GM23338 (cell line): ENCODE data around the gene SNRNP27. TPM values are rescaled to one million over a fixed set of nuclear protein-coding genes. Genes with fewer than 3 reads are reported as not detected.

Source experiments
- ATAC-seq: fragments of 200-7000 bp; cut with Tn5 transposase; 3 replicates; pipeline ENCODE4 v1.9.1; 2020
- DNase-seq: peaks from one replicate; pipeline ENCODE4 v3.0.0-alpha.2; 2015; ENCODE audit warnings: low spot score
- H2AFZ ChIP-seq: fragments of 200-600 bp; sonication (generic); 2 replicates; pipeline ENCODE4 v1.8.0; 2016; ENCODE audit warnings: antibody characterized with exemption, mild to moderate bottlenecking, moderate library complexity
- H3F3A ChIP-seq: fragments of 200-600 bp; sonication (generic); replicated peaks from 2 replicates; pipeline ENCODE4 v1.8.0; 2017; ENCODE audit warnings: antibody characterized with exemption, mixed run types, low read depth
- H3K27ac ChIP-seq: fragments of 200-600 bp; sonication (generic); 2 replicates; pipeline ENCODE4 v1.6.1; 2016; ENCODE audit warnings: low read depth
- H3K27me3 ChIP-seq: fragments of 200-600 bp; sonication (generic); 2 replicates; pipeline ENCODE4 v1.8.0; 2016; ENCODE audit warnings: mild to moderate bottlenecking, mixed run types, moderate library complexity; ENCODE audit not compliant: insufficient read depth
- H3K36me3 ChIP-seq: fragments of 200-600 bp; sonication (generic); 2 replicates; pipeline ENCODE4 v1.8.0; 2016; ENCODE audit warnings: mild to moderate bottlenecking; ENCODE audit not compliant: insufficient read depth
- H3K4me1 ChIP-seq: fragments of 200-600 bp; sonication (generic); 2 replicates; pipeline ENCODE4 v1.8.0; 2016; ENCODE audit warnings: mild to moderate bottlenecking, moderate library complexity; ENCODE audit not compliant: insufficient read depth
- H3K4me2 ChIP-seq: fragments of 200-600 bp; sonication (generic); 2 replicates; pipeline ENCODE4 v1.7.1; 2017; ENCODE audit warnings: mixed run types
- H3K4me3 ChIP-seq: fragments of 200-600 bp; sonication (generic); 2 replicates; pipeline ENCODE4 v1.6.1; 2016; ENCODE audit warnings: mixed run types
- H3K79me2 ChIP-seq: fragments of 200-600 bp; sonication (generic); replicated peaks from 2 replicates; pipeline ENCODE4 v1.8.0; 2017; ENCODE audit warnings: mild to moderate bottlenecking; ENCODE audit not compliant: insufficient read depth
- H3K9me2 ChIP-seq: fragments of 200-600 bp; sonication (generic); 2 replicates; pipeline ENCODE4 v1.8.0; 2017; ENCODE audit not compliant: insufficient read depth
- H4K20me1 ChIP-seq: fragments of 200-600 bp; sonication (generic); replicated peaks from 2 replicates; pipeline ENCODE4 v1.8.0; 2017; ENCODE audit warnings: mild to moderate bottlenecking; ENCODE audit not compliant: insufficient read depth
- H3K27ac Mint-ChIP-seq: 2 replicates; pipeline ENCODE4 v1.8.0; 2020; ENCODE audit warnings: inconsistent platforms, mild to moderate bottlenecking, moderate library complexity, mixed read lengths
- H3K27me3 Mint-ChIP-seq: 3 replicates; pipeline ENCODE4 v1.8.0; 2022; ENCODE audit warnings: low read depth, mild to moderate bottlenecking, moderate library complexity, mixed read lengths, inconsistent platforms; ENCODE audit not compliant: insufficient read depth, poor library complexity
- H3K36me3 Mint-ChIP-seq: 3 replicates; pipeline ENCODE4 v1.8.0; 2021; ENCODE audit warnings: low read depth, mild to moderate bottlenecking, inconsistent platforms, moderate library complexity, mixed read lengths
- H3K4me1 Mint-ChIP-seq: 3 replicates; pipeline ENCODE4 v1.8.0; 2020; ENCODE audit warnings: mild to moderate bottlenecking, inconsistent platforms, mixed read lengths
- H3K4me3 Mint-ChIP-seq: 3 replicates; pipeline ENCODE4 v1.8.0; 2021; ENCODE audit warnings: moderate library complexity, mild to moderate bottlenecking, inconsistent platforms, mixed read lengths
- H3K9me3 Mint-ChIP-seq: 3 replicates; pipeline ENCODE4 v1.8.0; 2020; ENCODE audit warnings: moderate library complexity, mild to moderate bottlenecking, inconsistent platforms, mixed read lengths
- EZH2 ChIP-seq: fragments of 200-600 bp; sonication (generic); IDR thresholded peaks from one replicate; pipeline ENCODE4 v1.8.0; 2017; ENCODE audit warnings: antibody characterized with exemption, mild to moderate bottlenecking, low read depth; ENCODE audit not compliant: unreplicated experiment
- EZH2phosphoT487 ChIP-seq: fragments of 200-600 bp; sonication (generic); IDR thresholded peaks from one replicate; pipeline ENCODE4 v1.8.1; 2018; ENCODE audit warnings: antibody characterized with exemption; ENCODE audit not compliant: unreplicated experiment
- JUNB ChIP-seq: IDR thresholded peaks from one replicate; pipeline ENCODE4 v1.6.1; 2016; ENCODE audit warnings: antibody characterized with exemption; ENCODE audit not compliant: unreplicated experiment
- POLR2AphosphoS5 ChIP-seq: IDR thresholded peaks from 2 replicates; pipeline ENCODE4 v1.6.1; 2016; ENCODE audit warnings: antibody characterized with exemption, low read depth
- STAT1 ChIP-seq: IDR thresholded peaks from one replicate; pipeline ENCODE4 v1.6.1; 2016; ENCODE audit warnings: antibody characterized with exemption; ENCODE audit not compliant: unreplicated experiment
- ZNF114 ChIP-seq: fragments of 250-450 bp; sonication (Bioruptor Pico); IDR thresholded peaks from 2 replicates; pipeline ENCODE4 v1.5.0; 2020; ENCODE audit warnings: mild to moderate bottlenecking, moderate library complexity
- ZNF331 ChIP-seq: fragments of 250-450 bp; sonication (Bioruptor Pico); IDR thresholded peaks from 2 replicates; pipeline ENCODE4 v1.5.0; 2020; ENCODE audit warnings: low read depth, mild to moderate bottlenecking, moderate library complexity
- polyA plus RNA-seq: library from polyadenylated mRNA; unstranded; fragments of >200 nt; fragmentation: Nextera tagmentation; extraction: Ambion mirVana; gene quantifications from 2 replicates; pipeline ENCODE4 v1.2.1, GENCODE V29; 2016
- total RNA-seq: library from RNA; depleted of rRNA; stranded (reverse); fragments of >200 nt; shearing (Covaris generic); gene quantifications from 2 replicates; pipeline ENCODE4 v1.2.3, GENCODE V29; 2014
- TF ChIP-seq, protein P1 (sequence below): IDR thresholded peaks from 2 replicates; pipeline ENCODE4 v1.6.1; 2016; ENCODE audit warnings: antibody characterized with exemption
- TF ChIP-seq, protein P2 (sequence below), 2 experiments: fragments of 200-600 bp in 1 of 2; sonication (generic) in 1 of 2; conservative IDR thresholded peaks; 2 replicates each; pipeline versions ENCODE4 v1.5.1 to v1.6.1; 2016 to 2017; ENCODE audit warnings: antibody characterized with exemption in 2 of 2, low read depth in 2 of 2, mild to moderate bottlenecking in 2 of 2, moderate library complexity in 1 of 2
- TF ChIP-seq, protein P3 (sequence below): IDR thresholded peaks from one replicate; pipeline ENCODE4 v1.6.1; 2018; ENCODE audit warnings: antibody characterized with exemption; ENCODE audit not compliant: unreplicated experiment

SNRNP27 gene
- total and polyA plus RNA-seq, 2 experiments from 2014 or later, result 54.3 to 133 TPM

DNA sequence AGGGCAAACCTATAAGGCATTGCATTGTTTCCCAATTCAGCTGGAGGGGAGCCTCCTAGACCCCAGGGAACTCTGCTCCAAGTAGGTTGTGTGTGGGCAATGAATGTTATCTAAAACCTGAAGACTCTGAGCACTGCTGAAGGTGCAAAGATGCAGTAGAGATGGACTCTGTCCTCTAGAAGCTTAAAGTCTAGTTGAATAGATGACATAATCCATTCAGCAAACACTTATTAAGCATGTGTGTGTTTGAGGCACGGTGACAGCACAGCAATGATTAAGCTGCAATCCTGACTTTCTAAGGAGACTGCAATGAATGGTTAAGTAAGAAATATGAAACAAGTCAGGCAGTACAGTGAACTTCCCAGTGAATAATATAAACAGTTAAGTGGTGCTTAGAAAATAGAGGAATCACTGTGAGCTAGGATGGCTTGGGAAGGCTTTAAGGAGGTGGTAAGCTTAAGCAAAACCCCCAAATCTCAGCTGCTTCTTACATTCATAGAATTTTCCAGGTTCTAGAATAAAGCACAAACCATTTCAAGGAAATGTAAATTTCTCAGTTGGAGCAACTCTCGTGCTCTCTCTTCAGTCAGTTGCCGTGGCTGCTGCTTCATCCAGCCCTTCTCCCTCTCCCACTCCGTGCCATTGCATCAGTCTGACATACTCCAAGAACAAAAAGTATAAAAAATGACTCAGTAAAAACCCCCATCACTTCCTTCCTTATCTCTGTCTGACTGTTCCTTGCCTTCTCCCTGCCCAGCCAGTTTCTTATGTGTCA lies 40.3 kb downstream of the SNRNP27 start:
- DNase-seq (no peak), ATAC-seq (no peak)
- Histone ChIP-seq H2AFZ (no peak overlapping the region), H3K4me2 (no peak overlapping the region), H3K79me2 (no peaks in the 10 kb centered on the region), H3K9me2 (no peaks in the 10 kb centered on the region), H3K4me3 (no peak overlapping the region), H3K36me3 (no peaks in the 10 kb centered on the region), H4K20me1 (no peaks in the 10 kb centered on the region), H3K27me3 (no peaks in the 10 kb centered on the region), H3F3A (no peaks in the 10 kb centered on the region), H3K27ac (no peak overlapping the region), H3K4me1 (peaks cover 4% of the 10 kb centered on the region; the same call in 1 of the 2 replicates)
- no peak overlapping the region; the same call in 2 of the 3 replicates for H3K4me3 Mint-ChIP-seq
- TF ChIP-seq EZH2phosphoT487 (no peak), ZNF331 (CRISPR knock-in tag) (no peak), ZNF114 (CRISPR knock-in tag) (no peak), STAT1 (no peak), POLR2AphosphoS5 (no peak), EZH2 (no peak), JUNB (no peak)
- TF ChIP-seq, protein P1, sequence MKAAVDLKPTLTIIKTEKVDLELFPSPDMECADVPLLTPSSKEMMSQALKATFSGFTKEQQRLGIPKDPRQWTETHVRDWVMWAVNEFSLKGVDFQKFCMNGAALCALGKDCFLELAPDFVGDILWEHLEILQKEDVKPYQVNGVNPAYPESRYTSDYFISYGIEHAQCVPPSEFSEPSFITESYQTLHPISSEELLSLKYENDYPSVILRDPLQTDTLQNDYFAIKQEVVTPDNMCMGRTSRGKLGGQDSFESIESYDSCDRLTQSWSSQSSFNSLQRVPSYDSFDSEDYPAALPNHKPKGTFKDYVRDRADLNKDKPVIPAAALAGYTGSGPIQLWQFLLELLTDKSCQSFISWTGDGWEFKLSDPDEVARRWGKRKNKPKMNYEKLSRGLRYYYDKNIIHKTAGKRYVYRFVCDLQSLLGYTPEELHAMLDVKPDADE, result no peak
- TF ChIP-seq, protein P2, sequence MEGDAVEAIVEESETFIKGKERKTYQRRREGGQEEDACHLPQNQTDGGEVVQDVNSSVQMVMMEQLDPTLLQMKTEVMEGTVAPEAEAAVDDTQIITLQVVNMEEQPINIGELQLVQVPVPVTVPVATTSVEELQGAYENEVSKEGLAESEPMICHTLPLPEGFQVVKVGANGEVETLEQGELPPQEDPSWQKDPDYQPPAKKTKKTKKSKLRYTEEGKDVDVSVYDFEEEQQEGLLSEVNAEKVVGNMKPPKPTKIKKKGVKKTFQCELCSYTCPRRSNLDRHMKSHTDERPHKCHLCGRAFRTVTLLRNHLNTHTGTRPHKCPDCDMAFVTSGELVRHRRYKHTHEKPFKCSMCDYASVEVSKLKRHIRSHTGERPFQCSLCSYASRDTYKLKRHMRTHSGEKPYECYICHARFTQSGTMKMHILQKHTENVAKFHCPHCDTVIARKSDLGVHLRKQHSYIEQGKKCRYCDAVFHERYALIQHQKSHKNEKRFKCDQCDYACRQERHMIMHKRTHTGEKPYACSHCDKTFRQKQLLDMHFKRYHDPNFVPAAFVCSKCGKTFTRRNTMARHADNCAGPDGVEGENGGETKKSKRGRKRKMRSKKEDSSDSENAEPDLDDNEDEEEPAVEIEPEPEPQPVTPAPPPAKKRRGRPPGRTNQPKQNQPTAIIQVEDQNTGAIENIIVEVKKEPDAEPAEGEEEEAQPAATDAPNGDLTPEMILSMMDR (conservative IDR thresholded peaks at IDR 0.05; ENCODE audit: low read depth in 2 of 2), result no peak
- TF ChIP-seq, protein P3, sequence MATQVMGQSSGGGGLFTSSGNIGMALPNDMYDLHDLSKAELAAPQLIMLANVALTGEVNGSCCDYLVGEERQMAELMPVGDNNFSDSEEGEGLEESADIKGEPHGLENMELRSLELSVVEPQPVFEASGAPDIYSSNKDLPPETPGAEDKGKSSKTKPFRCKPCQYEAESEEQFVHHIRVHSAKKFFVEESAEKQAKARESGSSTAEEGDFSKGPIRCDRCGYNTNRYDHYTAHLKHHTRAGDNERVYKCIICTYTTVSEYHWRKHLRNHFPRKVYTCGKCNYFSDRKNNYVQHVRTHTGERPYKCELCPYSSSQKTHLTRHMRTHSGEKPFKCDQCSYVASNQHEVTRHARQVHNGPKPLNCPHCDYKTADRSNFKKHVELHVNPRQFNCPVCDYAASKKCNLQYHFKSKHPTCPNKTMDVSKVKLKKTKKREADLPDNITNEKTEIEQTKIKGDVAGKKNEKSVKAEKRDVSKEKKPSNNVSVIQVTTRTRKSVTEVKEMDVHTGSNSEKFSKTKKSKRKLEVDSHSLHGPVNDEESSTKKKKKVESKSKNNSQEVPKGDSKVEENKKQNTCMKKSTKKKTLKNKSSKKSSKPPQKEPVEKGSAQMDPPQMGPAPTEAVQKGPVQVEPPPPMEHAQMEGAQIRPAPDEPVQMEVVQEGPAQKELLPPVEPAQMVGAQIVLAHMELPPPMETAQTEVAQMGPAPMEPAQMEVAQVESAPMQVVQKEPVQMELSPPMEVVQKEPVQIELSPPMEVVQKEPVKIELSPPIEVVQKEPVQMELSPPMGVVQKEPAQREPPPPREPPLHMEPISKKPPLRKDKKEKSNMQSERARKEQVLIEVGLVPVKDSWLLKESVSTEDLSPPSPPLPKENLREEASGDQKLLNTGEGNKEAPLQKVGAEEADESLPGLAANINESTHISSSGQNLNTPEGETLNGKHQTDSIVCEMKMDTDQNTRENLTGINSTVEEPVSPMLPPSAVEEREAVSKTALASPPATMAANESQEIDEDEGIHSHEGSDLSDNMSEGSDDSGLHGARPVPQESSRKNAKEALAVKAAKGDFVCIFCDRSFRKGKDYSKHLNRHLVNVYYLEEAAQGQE, result no peak
- H3K27ac Mint-ChIP-seq, result peak overlapping the region; percentile 53
- peaks cover 6% of the 10 kb centered on the region for H3K36me3 Mint-ChIP-seq
- H3K4me1 Mint-ChIP-seq, result peaks cover 24% of the 10 kb centered on the region
- H3K27me3 Mint-ChIP-seq, result peaks cover 6% of the 10 kb centered on the region
- H3K9me3 Mint-ChIP-seq, result no peaks in the 10 kb centered on the region
